CD14-positive monocyte (primary cell): ENCODE data around the gene SLC1A7. TPM values are rescaled to one million over a fixed set of nuclear protein-coding genes. Genes with fewer than 3 reads are reported as not detected.

Source experiments
- DNase-seq, 3 donors: peaks; one replicate each; pipeline ENCODE4 v3.0.0-alpha.2; 2011 to 2022
- H2AFZ ChIP-seq: 2 replicates; pipeline ENCODE4 v1.6.0; 2012; ENCODE audit warnings: mild to moderate bottlenecking, low read depth, low read length, inconsistent platforms; ENCODE audit not compliant: insufficient read depth, poor library complexity, severe bottlenecking
- H3K27ac ChIP-seq, 2 donors: 1 replicate in 1 of 2; 2 replicates in 1 of 2; pipeline ENCODE4 v1.5.1; 2012 to 2013; ENCODE audit warnings: low read length in 2 of 2, control low read depth in 1 of 2, inconsistent platforms in 1 of 2, low read depth in 1 of 2, mild to moderate bottlenecking in 1 of 2
- H3K27me3 ChIP-seq, 2 donors: one replicate each; pipeline versions ENCODE4 v1.6.0 to v1.6.1; 2011 to 2013; ENCODE audit warnings: low read length in 2 of 2; ENCODE audit not compliant: control insufficient read depth in 2 of 2, insufficient read depth in 2 of 2
- H3K36me3 ChIP-seq, 2 donors: replicated peaks in 1 of 2; 1 replicate in 1 of 2; 2 replicates in 1 of 2; pipeline versions ENCODE4 v1.5.1 to v1.6.1; 2012 to 2013; ENCODE audit warnings: low read length in 2 of 2, control low read depth in 1 of 2, inconsistent platforms in 1 of 2, mild to moderate bottlenecking in 1 of 2; ENCODE audit not compliant: insufficient read depth in 2 of 2, control insufficient read depth in 1 of 2
- H3K4me1 ChIP-seq, 2 donors: 1 replicate in 1 of 2; 2 replicates in 1 of 2; pipeline versions ENCODE4 v1.5.1 to v1.6.1; 2012 to 2013; ENCODE audit warnings: low read length in 2 of 2, control low read depth in 1 of 2, inconsistent platforms in 1 of 2, mild to moderate bottlenecking in 1 of 2, moderate library complexity in 1 of 2; ENCODE audit not compliant: insufficient read depth in 2 of 2, control insufficient read depth in 1 of 2
- H3K4me2 ChIP-seq: replicated peaks from 2 replicates; pipeline ENCODE3; 2012; ENCODE audit warnings: low read length, moderate library complexity, mild to moderate bottlenecking; ENCODE audit not compliant: poor library complexity, severe bottlenecking; ENCODE audit errors: extremely low read depth
- H3K4me3 ChIP-seq, 3 experiments: fragments of 200-600 bp in 1 of 3; sonication (generic) in 1 of 3; replicated peaks in 1 of 3; 1 replicate in 2 of 3; 2 replicates in 1 of 3; pipeline ENCODE4 v1.5.1; 2011 to 2013; ENCODE audit warnings: low read length in 3 of 3, mild to moderate bottlenecking in 3 of 3, control low read depth in 2 of 3, low read depth in 2 of 3, inconsistent platforms in 1 of 3, moderate library complexity in 1 of 3
- H3K79me2 ChIP-seq: 2 replicates; pipeline ENCODE4 v1.6.0; 2012; ENCODE audit warnings: mild to moderate bottlenecking, control low read depth, inconsistent platforms, low read length, moderate library complexity; ENCODE audit not compliant: insufficient read depth
- H3K9ac ChIP-seq: 2 replicates; pipeline ENCODE4 v1.6.0; 2017; ENCODE audit warnings: low read length, mild to moderate bottlenecking; ENCODE audit not compliant: insufficient read depth, poor library complexity, severe bottlenecking
- H3K9me3 ChIP-seq, 2 donors: replicated peaks in 1 of 2; 1 replicate in 1 of 2; 2 replicates in 1 of 2; pipeline versions ENCODE4 v1.5.1 to v1.6.1; 2012 to 2013; ENCODE audit warnings: low read length in 2 of 2, control low read depth in 1 of 2; ENCODE audit not compliant: control insufficient read depth in 1 of 2, insufficient read depth in 1 of 2
- H4K20me1 ChIP-seq: 2 replicates; pipeline ENCODE4 v1.6.0; 2012; ENCODE audit warnings: mild to moderate bottlenecking, low read length, control low read depth, moderate library complexity; ENCODE audit not compliant: insufficient read depth
- H3K27ac Mint-ChIP-seq, 7 donors: one replicate each; pipeline ENCODE4 v1.8.0; 2020; ENCODE audit warnings: mild to moderate bottlenecking in 7 of 7, mixed read lengths in 7 of 7, moderate library complexity in 6 of 7, inconsistent platforms in 2 of 7
- H3K27me3 Mint-ChIP-seq, 3 donors: one replicate each; pipeline ENCODE4 v1.8.0; 2021 to 2022; ENCODE audit warnings: low read depth in 3 of 3, mild to moderate bottlenecking in 3 of 3, mixed read lengths in 3 of 3, moderate library complexity in 3 of 3, inconsistent platforms in 1 of 3
- H3K36me3 Mint-ChIP-seq, 2 donors: one replicate each; pipeline ENCODE4 v1.8.0; 2020; ENCODE audit warnings: mixed read lengths in 2 of 2, inconsistent platforms in 1 of 2, mild to moderate bottlenecking in 1 of 2
- H3K4me1 Mint-ChIP-seq: one replicate; pipeline ENCODE4 v1.8.0; 2020; ENCODE audit warnings: mild to moderate bottlenecking, mixed read lengths
- H3K4me3 Mint-ChIP-seq, 2 donors: one replicate each; pipeline ENCODE4 v1.8.0; 2020; ENCODE audit warnings: mild to moderate bottlenecking in 2 of 2, mixed read lengths in 2 of 2, moderate library complexity in 1 of 2
- H3K9me3 Mint-ChIP-seq, 7 donors: one replicate each; pipeline ENCODE4 v1.8.0; 2020 to 2022; ENCODE audit warnings: mixed read lengths in 7 of 7, mild to moderate bottlenecking in 6 of 7, moderate library complexity in 6 of 7, inconsistent platforms in 2 of 7
- WGBS: methylation state at CpG from one replicate; pipeline ENCODE4 v1.1.5; 2013; ENCODE audit warnings: missing lambda C conversion rate; ENCODE audit not compliant: insufficient coverage; 5-methylcytosine and 5-hydroxymethylcytosine counted together
- intact Hi-C, 2 donors: fragments of 100-400 bp; cut with micrococcal nuclease; formaldehyde crosslinking; loops; one replicate each; pipeline versions ENCODE4 v1.15.0 to v1.15.1; 2023
- polyA plus RNA-seq, 3 donors: library from polyadenylated mRNA; depleted of rRNA in 1 of 3; unstranded in 2 of 3; stranded (reverse) in 1 of 3; fragments of 300-500 nt in 2 of 3; fragments of >200 nt in 1 of 3; fragmentation: Illumina TruSeq in 2 of 3; gene quantifications; 1 replicate in 2 of 3; 2 replicates in 1 of 3; pipeline ENCODE4 v1.2.3, GENCODE V29; 2012 to 2021
- small RNA-seq: library from RNA; depleted of rRNA; stranded (forward); fragments of <200 nt; gene quantifications from one replicate; pipeline ENCODE3, GENCODE V24; 2012; ENCODE audit warnings: low read depth; ENCODE audit not compliant: insufficient read length
- TF ChIP-seq, protein P1 (sequence below): fragments of 200-600 bp; IDR thresholded peaks from one replicate; pipeline ENCODE4 v1.8.0; 2022; ENCODE audit warnings: antibody characterized with exemption, mild to moderate bottlenecking

Gene SLC1A7
- polyA plus RNA-seq, 3 donors, result not detected

GRCh38 chr1:53038566-53038965 lies 103.9 kb downstream of the SLC1A7 start:
- Histone ChIP-seq H3K79me2 (no peaks in the 10 kb centered on the region), H3K4me1 (no peaks in the 10 kb centered on the region), H4K20me1 (no peaks in the 10 kb centered on the region), H3K36me3 (peaks cover 26 to 53% of the 10 kb centered on the region in 2 donors), H2AFZ (no peak overlapping the region), H3K9ac (no peak overlapping the region), H3K27me3 (no peaks in the 10 kb centered on the region), H3K4me2 (no peak overlapping the region), H3K9me3 (no peaks in the 10 kb centered on the region), H3K4me3 (no peak overlapping the region), H3K27ac (no peak overlapping the region)
- H3K36me3 Mint-ChIP-seq, result peaks cover 44 to 52% of the 10 kb centered on the region in 2 donors
- H3K4me1 Mint-ChIP-seq, result no peaks in the 10 kb centered on the region
- DNase-seq, result no peak
- no peaks in the 10 kb centered on the region for H3K9me3 Mint-ChIP-seq
- WGBS, result 100% methylated on average over 1 of the region's 3 CpGs
- H3K4me3 Mint-ChIP-seq, result no peak overlapping the region
- TF ChIP-seq, protein P1, sequence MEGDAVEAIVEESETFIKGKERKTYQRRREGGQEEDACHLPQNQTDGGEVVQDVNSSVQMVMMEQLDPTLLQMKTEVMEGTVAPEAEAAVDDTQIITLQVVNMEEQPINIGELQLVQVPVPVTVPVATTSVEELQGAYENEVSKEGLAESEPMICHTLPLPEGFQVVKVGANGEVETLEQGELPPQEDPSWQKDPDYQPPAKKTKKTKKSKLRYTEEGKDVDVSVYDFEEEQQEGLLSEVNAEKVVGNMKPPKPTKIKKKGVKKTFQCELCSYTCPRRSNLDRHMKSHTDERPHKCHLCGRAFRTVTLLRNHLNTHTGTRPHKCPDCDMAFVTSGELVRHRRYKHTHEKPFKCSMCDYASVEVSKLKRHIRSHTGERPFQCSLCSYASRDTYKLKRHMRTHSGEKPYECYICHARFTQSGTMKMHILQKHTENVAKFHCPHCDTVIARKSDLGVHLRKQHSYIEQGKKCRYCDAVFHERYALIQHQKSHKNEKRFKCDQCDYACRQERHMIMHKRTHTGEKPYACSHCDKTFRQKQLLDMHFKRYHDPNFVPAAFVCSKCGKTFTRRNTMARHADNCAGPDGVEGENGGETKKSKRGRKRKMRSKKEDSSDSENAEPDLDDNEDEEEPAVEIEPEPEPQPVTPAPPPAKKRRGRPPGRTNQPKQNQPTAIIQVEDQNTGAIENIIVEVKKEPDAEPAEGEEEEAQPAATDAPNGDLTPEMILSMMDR, result no peak
- intact Hi-C loops, result no loop called here
- no peak overlapping the region for H3K27ac Mint-ChIP-seq
- peaks cover 0 to 3% (median 2%) of the 10 kb centered on the region in 3 donors for H3K27me3 Mint-ChIP-seq

Small RNAs within 50 kb of the gene (small RNA-seq; reads per million reads assigned to genes)
- gene HIGD1AP11, result not detected

Other genes starting within 250 kb of the SLC1A7 start
- 10 to 100 TPM in 1 of 3 donors, 1 to 10 TPM in 2; 3.1 to 14.2 (median 4.1) TPM for gene ECHDC2, start 220.9 kb downstream of the SLC1A7 start, polyA plus RNA-seq
- gene SCP2, start 215.4 kb downstream of the SLC1A7 start, polyA plus RNA-seq, result 100 to 1,000 TPM in 2 of 3 donors, 10 to 100 TPM in 1; 56.3 to 197 (median 156) TPM
- gene PODN, start 80.4 kb downstream of the SLC1A7 start, polyA plus RNA-seq, result not detected
- gene CPT2, start 54.2 kb upstream of the SLC1A7 start, polyA plus RNA-seq, result 10 to 100 TPM in 2 of 3 donors, 1 to 10 TPM in 1; 7.6 to 29.6 (median 20.2) TPM
- 10 to 100 TPM; 55.3 to 62.2 (median 58.2) TPM for gene CZIB, start 78.0 kb upstream of the SLC1A7 start, polyA plus RNA-seq
- gene MAGOH, start 95.9 kb upstream of the SLC1A7 start, polyA plus RNA-seq, result 10 to 100 TPM; 22.9 to 70.8 (median 69.2) TPM
- gene LRP8, start 185.4 kb upstream of the SLC1A7 start, polyA plus RNA-seq, result 10 to 100 TPM in 1 of 3 donors, under 1 TPM in 2; 0.76 to 11.3 (median 0.95) TPM